ENCODE results near the gene KDM4B.

Gene KDM4B

GRCh38 chr19:5041913-5042187 lies 72.9 kb downstream of the KDM4B start:
- no peak for TF ChIP-seq CTCF (IDR thresholded peaks at IDR 0.05; ENCODE audit: low read depth, low read length)
- no peak for DNase-seq (ENCODE audit: low read depth in 2 of 2)
- no peak overlapping the region for H3K4me3 ChIP-seq (replicated peaks in 1 of 2; ENCODE audit: low read depth in 2 of 2, low read length in 2 of 2)

- no peak overlapping the region for H3K4me3 ChIP-seq (replicated peaks in 1 of 2; ENCODE audit: low read depth in 2 of 2, low read length in 2 of 2)
- no peak for TF ChIP-seq CTCF (IDR thresholded peaks at IDR 0.05; ENCODE audit: low read depth, low read length)
- no peak for DNase-seq (ENCODE audit: low read depth in 2 of 2)
Measured at GRCh38 chr19:5042556-5042955, 73.6 kb downstream of the KDM4B start.

GRCh38 chr19:5045029-5045428 lies 76.1 kb downstream of the KDM4B start:
- no peak overlapping the region for H3K4me3 ChIP-seq (replicated peaks in 1 of 2; ENCODE audit: low read depth in 2 of 2, low read length in 2 of 2)
- DNase-seq (ENCODE audit: low read depth in 2 of 2): no peak
- TF ChIP-seq CTCF (IDR thresholded peaks at IDR 0.05; ENCODE audit: low read depth, low read length): no peak

GRCh38 chr19:5045956-5046338 lies 77.0 kb downstream of the KDM4B start:
- no peak for TF ChIP-seq CTCF (IDR thresholded peaks at IDR 0.05; ENCODE audit: low read depth, low read length)
- DNase-seq (ENCODE audit: low read depth in 2 of 2): no peak

GRCh38 chr19:5046339-5047039 lies 77.6 kb downstream of the KDM4B start:
- DNase-seq (ENCODE audit: low read depth in 2 of 2): peak in 1 of 2 donors; percentile 66

More at GRCh38 chr19:5045956-5046338, 77.0 kb downstream of the KDM4B start:
- H3K4me3 ChIP-seq (replicated peaks in 1 of 2; ENCODE audit: low read depth in 2 of 2, low read length in 2 of 2): no peak overlapping the region

GRCh38 chr19:5047251-5047935 lies 78.5 kb downstream of the KDM4B start:
- TF ChIP-seq CTCF (IDR thresholded peaks at IDR 0.05; ENCODE audit: low read depth, low read length): no peak
- no peak for DNase-seq (ENCODE audit: low read depth in 2 of 2)
- no peak overlapping the region for H3K4me3 ChIP-seq (replicated peaks in 1 of 2; ENCODE audit: low read depth in 2 of 2, low read length in 2 of 2)

More at GRCh38 chr19:5046339-5047039, 77.6 kb downstream of the KDM4B start:
- no peak for TF ChIP-seq CTCF (IDR thresholded peaks at IDR 0.05; ENCODE audit: low read depth, low read length)
- no peak overlapping the region for H3K4me3 ChIP-seq (replicated peaks in 1 of 2; ENCODE audit: low read depth in 2 of 2, low read length in 2 of 2)

All from cardiac fibroblast (primary cell).